ENCODE data around the gene ZNF276.
"Not testable (repeated sequence)": the region's sequence is repeated elsewhere in the genome, so short reads cannot be mapped to it uniquely, and the experiment has no call there.

The ZNF276 gene

GRCh38 chr16:89733792-89734191, 12.5 kb downstream of the ZNF276 start:
- H3K4me3 ChIP-seq (ENCODE audit: low read depth, low read length), result no peak overlapping the region

- no peak overlapping the region for H3K4me3 ChIP-seq (ENCODE audit: low read depth, low read length)
Measured at GRCh38 chr16:89736554-89736953, 15.2 kb downstream of the ZNF276 start.

GRCh38 chr16:89737341-89738071, 16.2 kb downstream of the ZNF276 start:
- H3K4me3 ChIP-seq (ENCODE audit: low read depth, low read length), result no peak overlapping the region

GRCh38 chr16:89738072-89738377, 16.7 kb downstream of the ZNF276 start:
- no peak overlapping the region for H3K4me3 ChIP-seq (ENCODE audit: low read depth, low read length)

GRCh38 chr16:89738538-89739317, 17.4 kb downstream of the ZNF276 start:
- no peak overlapping the region for H3K4me3 ChIP-seq (ENCODE audit: low read depth, low read length)

GRCh38 chr16:89739383-89739782, 18.0 kb downstream of the ZNF276 start:
- H3K4me3 ChIP-seq (ENCODE audit: low read depth, low read length), result no peak overlapping the region

- H3K4me3 ChIP-seq (ENCODE audit: low read depth, low read length), result no peak overlapping the region
Measured at GRCh38 chr16:89741342-89742014, 20.1 kb downstream of the ZNF276 start.

GRCh38 chr16:89742948-89743347, 21.6 kb downstream of the ZNF276 start:
- no peak overlapping the region for H3K4me3 ChIP-seq (ENCODE audit: low read depth, low read length)

- H3K4me3 ChIP-seq (ENCODE audit: low read depth, low read length), result no peak overlapping the region
Measured at GRCh38 chr16:89744813-89745212, 23.5 kb downstream of the ZNF276 start.

GRCh38 chr16:89746043-89746442, 24.7 kb downstream of the ZNF276 start:
- H3K4me3 ChIP-seq (ENCODE audit: low read depth, low read length), result no peak overlapping the region

GRCh38 chr16:89748076-89748475, 26.7 kb downstream of the ZNF276 start:
- H3K4me3 ChIP-seq (ENCODE audit: low read depth, low read length), result no peak overlapping the region

GRCh38 chr16:89748921-89749320, 27.6 kb downstream of the ZNF276 start:
- H3K4me3 ChIP-seq (ENCODE audit: low read depth, low read length), result no peak overlapping the region

- no peak overlapping the region for H3K4me3 ChIP-seq (ENCODE audit: low read depth, low read length)
Measured at GRCh38 chr16:89749637-89750036, 28.3 kb downstream of the ZNF276 start.

- no peak overlapping the region for H3K4me3 ChIP-seq (ENCODE audit: low read depth, low read length)
Measured at GRCh38 chr16:89759746-89760340, 38.5 kb downstream of the ZNF276 start.

- H3K4me3 ChIP-seq (ENCODE audit: low read depth, low read length), result no peak overlapping the region
Measured at GRCh38 chr16:89761304-89761922, 40.1 kb downstream of the ZNF276 start.

- H3K4me3 ChIP-seq (ENCODE audit: low read depth, low read length), result no peak overlapping the region
Measured at GRCh38 chr16:89764711-89765201, 43.4 kb downstream of the ZNF276 start.

- no peak overlapping the region for H3K4me3 ChIP-seq (ENCODE audit: low read depth, low read length)
Measured at GRCh38 chr16:89765292-89765830, 44.0 kb downstream of the ZNF276 start.

- H3K4me3 ChIP-seq (ENCODE audit: low read depth, low read length), result no peak overlapping the region
Measured at GRCh38 chr16:89770367-89770766, 49.0 kb downstream of the ZNF276 start.

- H3K4me3 ChIP-seq (ENCODE audit: low read depth, low read length), result no peak overlapping the region
Measured at GRCh38 chr16:89775223-89775622, 53.9 kb downstream of the ZNF276 start.

GRCh38 chr16:89778211-89778610, 56.9 kb downstream of the ZNF276 start:
- not testable (repeated sequence) for H3K4me3 ChIP-seq (ENCODE audit: low read depth, low read length)

Data from iPS-11a (cell line).